PC-9 (cell line): Measurements from ENCODE around the gene DUSP22.

Experiments
- CTCF ChIP-seq: fragments of 200-600 bp; sonication (generic); conservative IDR thresholded peaks from 2 replicates; pipeline ENCODE4 v1.6.1; 2017; ENCODE audit warnings: mixed run types, antibody characterized with exemption, mild to moderate bottlenecking, moderate library complexity
- EZH2 ChIP-seq: fragments of 200-600 bp; sonication (generic); IDR thresholded peaks from 2 replicates; pipeline ENCODE4 v1.8.0; 2017; ENCODE audit warnings: antibody characterized with exemption, low read depth

DNA sequence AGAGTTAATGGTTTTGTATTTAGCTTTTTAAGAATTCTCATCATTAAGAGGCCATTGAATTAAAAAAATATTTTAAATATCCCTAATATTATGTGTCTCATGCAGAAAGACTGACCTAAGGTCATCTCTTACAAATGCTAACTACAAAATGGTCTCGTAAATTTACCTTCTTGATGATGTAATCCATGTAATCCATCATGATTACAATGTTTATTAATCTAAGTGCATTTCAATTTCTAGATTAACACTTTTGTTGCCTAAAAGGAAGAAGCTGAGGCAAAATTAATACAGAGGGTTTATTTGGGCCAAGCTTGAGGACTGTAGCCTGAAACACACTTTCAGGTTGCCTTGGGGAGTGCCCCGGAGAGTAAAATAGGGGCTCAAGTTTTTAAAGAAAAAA lies 18.4 kb downstream of the DUSP22 start:
- TF ChIP-seq CTCF (no peak), EZH2 (no peak)
